Measurements from ENCODE around the gene MLPH.

Gene MLPH

DNA sequence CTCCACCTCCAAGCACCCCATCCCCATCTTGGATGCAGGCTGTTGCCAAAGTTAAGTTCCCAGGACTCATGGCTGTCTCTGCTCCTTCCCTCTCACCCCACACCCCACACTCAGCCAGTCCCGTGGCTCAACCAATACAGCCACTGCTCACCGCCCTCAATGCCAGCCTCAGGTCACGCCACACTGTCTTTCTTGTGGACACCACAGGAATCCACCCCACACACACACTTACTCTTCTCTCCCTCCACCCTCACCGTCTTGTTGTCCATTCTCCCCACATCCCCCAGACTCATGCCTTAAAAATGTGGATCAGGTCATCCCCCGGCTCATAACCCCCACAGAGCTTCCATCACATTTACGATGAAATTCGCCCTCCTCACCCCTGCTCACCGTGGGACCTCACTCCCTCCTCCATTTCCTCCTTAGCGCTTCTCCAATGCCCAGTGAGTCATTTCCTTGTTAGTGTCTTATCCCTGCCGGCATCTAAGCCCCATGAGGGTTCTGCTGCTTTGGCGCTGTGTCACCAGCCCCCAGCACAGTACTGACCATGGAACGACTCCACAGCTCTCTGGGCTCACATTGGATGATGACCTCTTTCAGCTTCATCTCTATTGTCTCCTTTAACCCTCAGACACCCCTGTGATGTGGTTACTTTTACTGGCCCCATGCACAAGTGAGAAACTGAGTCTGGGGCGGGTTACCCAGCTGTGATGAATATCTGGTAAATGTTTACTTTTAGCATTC is 13.8 kb downstream of the MLPH start:
- no peak for DNase-seq

DNA sequence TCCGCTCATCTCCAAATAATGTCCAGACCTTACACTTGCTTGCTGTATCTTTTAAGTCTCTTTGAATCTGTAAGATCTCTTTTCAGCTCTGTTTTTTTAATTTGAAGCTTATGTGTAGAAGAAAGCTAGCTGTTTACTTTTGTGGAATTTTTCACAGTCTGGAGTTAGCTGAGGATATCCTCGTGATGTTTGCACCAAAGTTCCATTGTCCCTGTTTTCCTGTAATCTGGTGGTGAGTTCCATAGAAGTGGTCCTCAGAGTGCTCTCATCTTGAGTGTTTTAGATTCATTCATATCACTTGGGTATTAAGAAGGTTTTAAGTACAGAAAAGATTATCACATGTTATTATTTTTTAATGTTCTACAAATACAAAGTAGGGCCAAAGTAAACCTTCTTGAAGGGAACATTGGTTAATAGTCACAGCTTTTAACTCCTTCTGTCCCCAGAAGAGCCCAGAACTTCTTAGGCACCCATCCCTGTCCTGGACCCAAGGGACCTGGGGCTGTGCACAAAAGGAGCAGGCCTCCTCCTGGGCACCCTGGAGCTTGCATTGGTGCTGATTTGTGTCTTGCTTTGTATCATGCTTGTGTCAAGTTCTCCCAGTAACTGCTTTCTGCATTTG is 15.0 kb downstream of the MLPH start:
- DNase-seq, result no peak

DNA sequence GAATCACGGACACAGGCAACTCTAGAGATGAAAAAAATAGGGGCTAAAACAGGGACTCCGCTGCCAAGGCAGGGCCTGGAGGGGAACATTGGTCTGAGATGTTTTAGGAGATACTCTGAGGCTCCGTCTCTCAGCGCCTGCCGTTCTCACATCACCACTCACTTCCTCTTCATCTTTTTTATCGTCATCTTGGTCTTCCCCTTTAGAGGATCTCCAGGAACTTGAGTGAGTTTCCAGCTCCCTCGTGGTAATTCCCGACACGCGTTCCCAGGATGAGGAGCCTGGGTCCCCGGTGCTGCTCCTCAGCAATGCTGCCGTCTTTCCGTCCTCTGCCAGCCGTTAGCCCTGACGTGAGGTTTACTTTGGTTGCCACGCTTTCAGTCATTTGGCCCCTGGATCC is 16.1 kb downstream of the MLPH start:
- no peak for DNase-seq

DNA sequence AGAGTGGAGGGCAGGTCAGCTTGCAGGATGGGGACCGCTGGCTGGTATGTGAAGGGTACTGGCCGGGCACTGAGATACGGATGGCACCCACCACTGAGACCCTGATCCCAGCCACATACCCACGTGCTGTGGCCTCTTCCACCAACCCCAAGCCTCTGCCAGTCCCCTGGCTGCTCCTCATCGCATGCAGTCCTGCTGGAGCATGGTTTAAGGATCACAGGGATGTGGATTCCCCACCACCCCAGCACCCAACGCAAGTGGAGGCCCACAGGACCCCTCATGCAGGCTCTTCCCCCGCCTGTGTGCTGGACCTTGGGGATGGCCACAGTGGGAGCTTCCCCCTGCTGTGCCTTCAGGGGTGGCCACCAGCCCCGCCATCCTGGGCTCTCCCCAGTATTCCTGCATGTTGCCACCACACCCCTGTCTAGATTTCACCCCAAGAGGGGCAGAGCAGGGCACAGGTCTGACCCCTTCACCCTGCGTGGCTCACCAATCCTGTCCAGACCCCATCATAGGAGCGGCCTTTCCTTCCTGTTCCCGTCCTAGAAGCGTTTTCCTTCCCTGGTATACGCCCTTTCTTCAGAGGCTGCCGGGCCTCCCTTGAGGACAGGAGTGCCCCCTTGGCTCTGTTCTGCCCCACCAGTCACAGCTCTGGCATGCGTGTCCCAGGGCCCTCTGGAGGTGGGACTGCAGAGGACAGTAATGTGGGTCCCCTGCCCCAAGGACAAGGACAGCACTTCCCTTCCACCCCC is 18.3 kb downstream of the MLPH start:
- no peak for DNase-seq

DNA sequence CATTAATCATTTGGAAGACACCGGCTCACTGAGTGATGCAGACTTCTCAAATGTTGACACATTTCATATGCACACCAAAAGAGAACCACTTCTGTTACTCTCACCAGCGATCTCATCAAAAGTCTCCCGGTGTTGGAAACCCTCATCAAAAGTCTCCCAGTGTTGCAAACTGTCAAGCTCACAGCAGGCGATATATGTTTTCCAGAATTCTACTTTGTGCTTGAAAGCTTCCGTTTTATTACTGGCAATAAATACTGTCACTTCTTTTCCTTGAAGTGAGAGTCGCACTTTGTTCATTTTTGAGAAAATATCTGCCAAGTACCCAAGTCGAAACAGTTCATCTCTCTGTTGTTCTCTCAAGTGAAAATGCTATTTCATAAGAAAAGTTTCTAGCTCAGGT is 20.5 kb downstream of the MLPH start:
- DNase-seq, result no peak

DNA sequence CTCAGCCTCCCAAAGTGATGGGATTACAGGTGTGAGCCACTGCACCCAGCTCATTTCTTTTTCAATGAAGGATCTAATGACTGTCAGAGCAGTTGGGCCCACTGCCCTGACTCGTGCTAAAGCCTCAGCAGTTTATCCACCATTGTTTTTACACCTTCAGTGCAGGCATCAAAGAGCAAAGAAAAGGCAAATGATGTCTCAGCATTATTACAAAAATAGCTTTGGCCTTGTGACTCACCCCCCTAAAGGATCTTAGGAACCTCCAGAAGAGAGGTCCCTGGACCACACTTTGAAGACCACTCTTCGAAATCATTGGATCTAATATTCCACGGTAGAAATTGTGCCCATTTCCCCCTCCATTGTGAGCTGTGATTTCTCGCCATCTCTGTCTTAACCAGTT is 21.3 kb downstream of the MLPH start:
- DNase-seq, result no peak

DNA sequence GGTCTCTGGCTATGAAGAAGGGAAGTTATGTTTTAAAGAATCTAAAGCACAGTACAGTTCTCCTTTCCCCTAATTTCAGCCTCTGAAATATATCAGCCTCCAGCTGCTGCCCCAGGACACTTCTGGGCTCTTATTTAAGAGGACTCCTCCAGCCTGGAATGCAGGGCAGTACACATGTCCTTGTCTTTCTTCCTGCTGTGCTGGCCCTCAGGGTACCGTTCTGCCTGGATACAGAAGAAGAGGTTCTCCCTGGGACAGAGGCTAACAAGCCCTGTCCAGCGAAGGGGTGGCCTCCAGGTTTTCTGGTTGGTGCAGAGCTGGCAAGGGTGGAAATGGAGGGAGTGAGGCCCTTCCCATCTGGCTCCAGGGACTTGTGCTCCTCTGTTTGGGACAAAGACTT is 22.1 kb downstream of the MLPH start:
- DNase-seq, result no peak

DNA sequence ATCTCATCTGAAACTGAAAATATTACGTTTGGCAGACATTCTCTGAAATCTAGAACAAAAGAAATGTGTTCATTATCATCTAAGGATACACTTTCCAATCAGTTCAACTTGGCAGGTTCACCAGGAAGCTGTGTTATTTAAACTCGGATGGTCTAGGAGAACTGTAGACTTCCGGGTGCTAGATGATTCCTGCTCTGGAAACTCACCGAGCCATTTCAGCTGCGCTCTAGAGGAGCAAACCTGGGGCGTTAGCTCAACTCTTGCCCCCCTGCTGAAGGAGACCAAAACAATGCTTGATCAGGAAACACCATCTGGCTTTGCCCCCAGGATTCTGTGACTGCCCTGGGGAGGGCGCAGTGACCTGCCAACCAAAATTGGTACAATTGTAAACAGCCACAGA is 22.9 kb downstream of the MLPH start:
- DNase-seq, result no peak

DNA sequence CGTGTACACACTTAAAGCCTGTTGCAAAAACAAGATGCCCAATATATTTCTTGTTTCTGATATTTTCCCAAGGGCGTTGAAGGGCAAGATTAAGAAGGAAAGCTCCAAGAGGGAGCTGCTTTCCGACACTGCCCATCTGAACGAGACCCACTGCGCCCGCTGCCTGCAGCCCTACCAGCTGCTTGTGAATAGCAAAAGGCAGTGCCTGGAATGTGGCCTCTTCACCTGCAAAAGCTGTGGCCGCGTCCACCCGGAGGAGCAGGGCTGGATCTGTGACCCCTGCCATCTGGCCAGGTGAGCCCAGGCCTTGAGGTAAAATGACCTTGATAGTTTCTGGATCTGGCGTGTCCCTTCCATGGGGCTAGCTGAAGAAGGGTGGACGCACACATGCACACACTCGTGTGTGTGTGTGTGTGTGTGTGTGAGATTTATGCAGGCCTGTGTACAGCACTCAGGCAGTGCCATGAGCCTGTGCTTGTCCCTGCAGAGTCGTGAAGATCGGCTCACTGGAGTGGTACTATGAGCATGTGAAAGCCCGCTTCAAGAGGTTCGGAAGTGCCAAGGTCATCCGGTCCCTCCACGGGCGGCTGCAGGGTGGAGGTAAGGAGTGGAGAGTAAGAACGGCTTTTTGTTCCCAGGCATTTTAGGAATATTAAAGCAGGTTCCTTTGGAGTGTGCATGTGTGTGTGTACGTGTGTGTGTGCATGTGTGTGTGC is 23.6 kb downstream of the MLPH start:
- no peak for DNase-seq

DNA sequence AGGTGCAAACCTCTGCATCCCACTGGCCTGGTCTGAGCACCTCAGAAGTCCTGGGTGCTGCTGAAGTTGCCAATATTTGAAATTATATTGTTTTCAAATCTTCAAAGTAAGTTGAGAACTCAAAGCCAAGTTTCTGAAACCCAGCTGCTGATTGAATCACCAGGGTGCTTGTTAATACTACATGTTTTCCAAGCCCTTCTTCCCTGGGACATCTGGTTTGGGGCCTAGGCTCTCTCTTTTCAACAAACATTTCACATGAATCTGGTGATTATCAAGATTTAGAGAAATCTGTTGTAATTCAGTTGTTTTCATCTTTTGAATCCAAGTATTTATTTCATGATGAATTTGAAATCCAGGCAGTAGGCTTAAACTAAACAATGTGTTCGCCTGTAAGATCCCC is 24.4 kb downstream of the MLPH start:
- DNase-seq, result no peak

DNA sequence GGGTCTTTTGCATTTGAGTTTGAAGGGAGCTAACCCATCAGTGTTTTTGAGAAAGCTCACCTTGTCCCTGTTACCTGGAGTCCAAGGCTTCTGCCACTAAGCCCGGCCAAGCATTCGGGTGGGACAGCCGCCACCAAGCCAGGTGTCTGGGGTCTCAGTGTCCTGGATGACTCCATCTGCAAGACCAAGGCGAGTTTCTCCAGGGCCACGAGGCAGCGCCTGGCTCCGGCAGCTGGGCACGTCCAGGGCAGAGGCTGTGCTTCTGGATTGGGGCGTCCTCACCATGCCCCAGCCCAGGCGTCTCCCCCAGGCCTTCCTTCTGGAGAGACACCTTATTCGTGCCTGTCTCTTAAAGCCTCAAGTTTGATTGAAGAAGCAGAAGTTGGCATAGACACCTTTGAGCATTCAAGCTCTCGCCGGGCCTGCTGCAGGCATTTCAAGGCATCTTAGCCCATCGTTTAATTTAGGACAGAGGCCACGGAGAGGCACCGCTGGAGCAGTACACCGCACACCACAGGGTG is 24.9 kb downstream of the MLPH start:
- no peak for DNase-seq

DNA sequence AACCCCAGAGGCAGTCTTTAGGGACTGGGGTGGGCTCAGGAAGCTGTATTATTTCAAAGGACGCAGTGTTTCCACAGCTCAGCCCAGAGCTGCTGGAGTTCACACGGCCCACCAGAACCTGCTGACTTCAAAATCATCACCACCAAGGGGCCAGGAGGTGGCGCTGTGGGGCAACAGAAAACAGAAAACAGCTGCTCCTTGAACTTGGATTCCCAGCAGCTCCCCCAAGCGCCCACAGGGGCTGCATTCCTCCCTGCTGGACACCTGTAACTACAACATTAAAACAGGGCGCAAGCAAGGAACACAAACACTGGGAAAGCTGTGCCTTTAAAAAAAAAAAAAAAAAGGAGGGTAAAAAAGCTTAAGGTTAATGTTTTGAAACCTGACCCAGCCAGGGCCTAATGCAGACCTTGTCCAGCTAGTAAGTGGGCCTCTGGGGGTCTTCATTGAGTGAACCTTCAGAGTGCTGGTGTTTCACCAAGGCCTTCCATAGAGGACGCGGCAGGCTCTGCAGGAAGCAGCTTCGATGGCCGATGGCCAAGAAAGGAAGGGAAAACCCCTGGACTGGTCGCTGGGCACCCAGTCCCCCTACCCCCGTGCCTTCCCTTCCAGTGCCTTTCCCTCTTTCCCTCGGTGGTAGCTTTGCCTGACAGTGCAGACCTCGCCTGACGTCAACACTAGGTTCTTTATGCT is 25.9 kb downstream of the MLPH start:
- peak; percentile 81 for DNase-seq

DNA sequence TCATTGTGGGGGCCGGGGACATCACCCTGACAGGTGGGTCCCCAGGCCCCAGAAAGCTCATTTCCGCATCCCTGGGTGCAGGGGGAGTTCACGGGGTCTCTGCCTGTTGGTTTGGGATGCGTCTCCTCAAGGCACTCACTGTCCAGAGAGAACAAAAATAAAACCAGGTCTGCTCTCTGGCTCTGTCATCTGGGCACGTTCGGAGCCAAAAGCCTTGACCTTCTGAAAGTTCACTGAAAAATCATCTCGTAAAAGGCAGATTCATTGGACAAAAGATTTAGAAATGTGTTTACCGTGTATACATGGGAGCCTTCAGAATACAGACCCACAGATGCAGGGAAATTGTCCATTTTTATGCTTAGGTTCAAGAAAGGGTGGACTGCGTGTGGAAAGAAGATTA is 26.6 kb downstream of the MLPH start:
- no peak for DNase-seq

DNA sequence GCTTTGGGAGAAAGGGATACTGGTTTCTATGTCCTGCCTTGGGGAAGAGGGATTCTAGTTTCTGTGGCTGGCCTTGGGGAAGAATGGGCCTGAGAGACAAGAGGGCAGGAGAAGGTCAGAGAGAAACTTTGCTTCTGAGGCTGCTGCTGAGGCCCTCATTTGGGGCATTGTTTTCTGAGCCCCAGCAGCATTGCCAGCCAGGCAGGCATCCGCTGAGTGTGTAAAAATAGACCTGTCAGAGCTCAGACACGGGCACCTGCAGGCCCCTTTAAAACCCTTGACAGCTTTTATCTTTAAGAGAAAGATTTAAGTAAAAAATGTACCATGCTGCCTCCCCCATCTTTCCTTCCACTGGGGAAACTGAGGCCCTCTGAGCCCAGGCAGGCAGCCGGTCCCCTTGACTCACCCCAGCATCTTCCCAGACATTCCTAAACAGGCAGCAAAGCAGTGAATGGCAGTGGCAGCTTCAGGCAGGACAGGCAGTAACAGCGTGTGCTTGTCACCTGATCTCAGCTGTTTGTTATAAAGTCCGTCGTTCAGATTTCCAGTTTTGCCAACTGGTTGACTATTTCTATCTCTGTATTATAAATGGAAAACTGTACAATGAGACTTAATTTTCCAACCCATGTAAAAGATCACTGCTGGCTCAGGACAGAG is 27.6 kb downstream of the MLPH start:
- no peak for DNase-seq

DNA sequence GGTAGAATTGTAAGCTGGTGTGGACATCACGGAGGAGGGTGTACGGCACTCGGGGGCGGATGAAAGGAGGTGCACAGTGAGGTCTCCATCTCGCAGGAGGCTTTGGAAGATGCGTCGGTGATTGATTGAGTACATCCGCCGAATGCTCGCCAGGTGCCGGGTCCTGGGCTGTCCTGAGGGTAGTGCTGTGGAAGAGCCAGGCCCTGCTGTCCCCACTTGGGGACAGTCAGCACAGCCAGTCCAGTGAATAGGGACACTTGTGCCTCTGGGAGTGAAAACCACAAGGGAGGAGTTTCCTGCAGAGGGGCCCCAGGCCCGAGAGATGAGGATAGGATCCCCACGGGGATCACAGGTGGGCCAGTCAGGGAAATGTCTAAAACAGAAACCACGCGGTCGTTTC is 28.1 kb downstream of the MLPH start:
- no peak for DNase-seq

DNA sequence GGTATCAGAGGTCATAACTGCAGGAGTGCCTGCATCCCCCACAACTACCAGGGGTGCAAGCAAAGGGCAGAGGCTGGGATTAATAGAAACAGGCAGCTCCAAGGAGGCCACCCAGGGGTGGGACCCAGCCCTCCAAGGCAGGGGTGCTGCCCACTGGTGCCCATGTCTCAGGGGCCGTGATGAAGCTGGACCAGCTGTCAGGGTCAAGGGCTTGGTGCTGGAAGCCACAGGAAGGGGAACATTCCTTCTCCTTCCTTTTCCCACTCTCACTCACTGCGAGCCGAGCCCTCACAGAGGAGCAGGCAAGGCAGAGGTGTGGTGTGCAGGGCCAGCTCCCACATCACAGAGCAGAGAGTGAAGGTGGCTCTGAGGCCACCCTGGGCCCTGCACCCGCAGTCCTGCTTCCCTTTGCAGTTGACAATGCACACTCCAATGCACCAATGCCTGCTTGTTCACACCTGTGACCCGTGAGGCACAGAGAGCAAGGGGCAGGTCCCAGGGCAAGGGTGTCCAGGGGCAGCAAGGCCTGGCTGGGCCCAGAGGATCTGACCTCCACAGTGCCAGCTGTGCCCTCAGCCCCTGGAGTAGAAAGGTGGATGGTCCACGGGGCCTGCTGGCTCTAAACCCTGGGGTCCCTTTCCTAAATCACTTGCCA is 28.7 kb downstream of the MLPH start:
- DNase-seq, result no peak

DNA sequence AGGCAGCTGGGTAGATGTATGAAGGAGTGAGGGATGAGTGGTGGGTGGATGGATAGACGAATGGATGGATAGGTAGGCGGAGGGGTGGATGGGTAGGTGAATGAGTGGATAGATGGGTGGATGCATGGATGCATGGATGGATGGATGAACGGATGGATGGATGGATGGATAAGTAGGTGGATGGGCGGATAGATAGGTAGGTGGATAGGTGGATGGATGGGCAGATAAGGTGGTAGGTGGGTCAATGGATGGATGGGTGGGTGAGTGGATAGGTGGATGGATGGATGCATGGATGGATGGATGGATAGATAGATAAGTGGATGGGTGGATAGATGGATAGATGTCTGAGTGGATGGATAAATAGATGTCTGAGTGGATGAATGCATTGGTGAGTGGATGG is 30.1 kb downstream of the MLPH start:
- DNase-seq, result no peak

DNA sequence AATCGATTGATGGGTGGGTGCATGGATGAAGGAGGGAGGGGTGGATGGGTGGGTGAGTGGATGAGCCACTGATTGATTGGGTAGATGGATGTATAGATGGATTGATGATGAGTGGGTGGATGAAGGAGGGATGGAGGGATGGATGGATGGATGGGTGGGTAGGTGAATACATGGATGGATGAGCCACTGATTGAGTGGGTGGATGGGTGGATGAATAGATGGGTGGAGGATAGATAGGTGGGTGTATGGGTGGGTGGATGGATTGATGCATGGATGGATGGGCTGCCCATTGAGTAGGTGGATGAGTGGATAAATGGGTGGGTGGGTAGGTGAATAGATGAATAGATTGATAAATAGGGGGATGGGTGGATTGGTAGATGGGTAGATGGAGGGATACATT is 30.9 kb downstream of the MLPH start:
- no peak for DNase-seq

DNA sequence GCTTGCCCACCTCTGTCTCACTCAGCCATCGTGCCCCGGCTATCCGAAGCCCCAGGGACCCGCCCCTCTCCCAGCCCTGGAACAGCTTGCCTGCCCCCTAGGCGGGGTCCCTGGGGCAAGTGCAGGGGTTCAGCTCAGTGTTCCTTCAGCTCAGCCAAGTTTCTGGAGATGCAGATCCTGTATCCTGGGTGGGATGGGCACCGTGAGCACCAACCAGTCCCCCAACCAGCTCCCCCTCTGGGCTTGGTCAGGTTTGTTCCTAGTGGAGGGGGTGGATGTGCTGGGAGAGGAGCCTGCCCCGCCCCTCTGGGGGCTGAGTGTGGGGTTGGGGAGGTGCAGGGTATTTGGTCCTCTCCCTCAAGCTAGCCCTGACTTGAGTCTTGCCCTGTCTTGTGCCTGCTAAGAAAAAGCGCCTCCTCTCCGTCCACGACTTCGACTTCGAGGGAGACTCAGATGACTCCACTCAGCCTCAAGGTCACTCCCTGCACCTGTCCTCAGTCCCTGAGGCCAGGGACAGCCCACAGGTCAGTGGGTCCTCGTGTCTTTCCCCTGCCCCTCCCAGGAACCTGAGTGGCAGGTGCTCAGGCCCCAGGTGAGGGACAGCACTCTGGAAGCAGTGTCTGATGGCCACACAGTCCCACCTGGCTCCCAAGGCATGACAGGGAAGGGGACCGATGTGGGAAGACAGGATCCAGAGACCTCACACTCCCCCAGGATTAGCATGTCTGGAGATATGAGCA is 32.6 kb downstream of the MLPH start:
- DNase-seq, result no peak

DNA sequence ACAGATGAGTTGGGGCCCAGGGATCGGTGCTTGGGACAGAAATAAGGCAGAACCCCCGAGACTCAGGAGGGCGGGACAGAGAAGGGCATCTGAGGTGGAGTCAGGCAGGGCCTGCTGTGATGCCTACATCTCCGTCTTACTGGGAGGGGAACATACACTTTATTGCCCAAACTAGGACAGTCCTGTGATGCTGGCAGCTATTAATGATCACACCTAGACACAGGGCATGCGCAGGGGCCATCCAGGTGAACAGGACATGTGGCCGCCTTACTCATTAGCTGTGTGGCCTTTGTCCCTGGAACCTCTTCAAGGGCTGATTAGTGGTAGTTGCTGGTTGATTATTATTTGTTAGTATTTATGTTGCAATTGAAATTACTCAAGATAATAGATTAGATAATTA is 33.2 kb downstream of the MLPH start:
- no peak for DNase-seq

DNA sequence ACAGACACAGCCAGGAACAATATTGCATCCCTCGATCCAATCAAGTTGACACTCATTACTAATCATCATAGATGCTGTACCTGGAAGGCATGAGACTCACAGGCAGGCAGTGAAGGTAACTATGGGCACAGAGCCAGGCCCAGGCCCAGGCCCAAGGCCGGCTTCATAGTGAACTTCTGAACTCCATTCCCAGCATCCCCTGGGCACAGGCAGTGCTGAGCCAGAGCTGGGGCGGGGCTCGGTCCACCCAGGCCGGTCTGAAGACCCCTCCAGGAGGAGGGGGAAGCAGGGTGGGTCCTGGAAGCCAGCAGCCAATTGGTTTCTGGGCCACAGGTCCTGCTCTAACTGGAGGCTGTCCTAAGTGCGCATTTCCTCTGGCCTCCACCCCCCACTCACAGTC is 37.6 kb downstream of the MLPH start:
- no peak for DNase-seq

Measured in NCI-H1436 (cell line).